Measurements from ENCODE around the gene TMEM132E.

Gene TMEM132E

DNA sequence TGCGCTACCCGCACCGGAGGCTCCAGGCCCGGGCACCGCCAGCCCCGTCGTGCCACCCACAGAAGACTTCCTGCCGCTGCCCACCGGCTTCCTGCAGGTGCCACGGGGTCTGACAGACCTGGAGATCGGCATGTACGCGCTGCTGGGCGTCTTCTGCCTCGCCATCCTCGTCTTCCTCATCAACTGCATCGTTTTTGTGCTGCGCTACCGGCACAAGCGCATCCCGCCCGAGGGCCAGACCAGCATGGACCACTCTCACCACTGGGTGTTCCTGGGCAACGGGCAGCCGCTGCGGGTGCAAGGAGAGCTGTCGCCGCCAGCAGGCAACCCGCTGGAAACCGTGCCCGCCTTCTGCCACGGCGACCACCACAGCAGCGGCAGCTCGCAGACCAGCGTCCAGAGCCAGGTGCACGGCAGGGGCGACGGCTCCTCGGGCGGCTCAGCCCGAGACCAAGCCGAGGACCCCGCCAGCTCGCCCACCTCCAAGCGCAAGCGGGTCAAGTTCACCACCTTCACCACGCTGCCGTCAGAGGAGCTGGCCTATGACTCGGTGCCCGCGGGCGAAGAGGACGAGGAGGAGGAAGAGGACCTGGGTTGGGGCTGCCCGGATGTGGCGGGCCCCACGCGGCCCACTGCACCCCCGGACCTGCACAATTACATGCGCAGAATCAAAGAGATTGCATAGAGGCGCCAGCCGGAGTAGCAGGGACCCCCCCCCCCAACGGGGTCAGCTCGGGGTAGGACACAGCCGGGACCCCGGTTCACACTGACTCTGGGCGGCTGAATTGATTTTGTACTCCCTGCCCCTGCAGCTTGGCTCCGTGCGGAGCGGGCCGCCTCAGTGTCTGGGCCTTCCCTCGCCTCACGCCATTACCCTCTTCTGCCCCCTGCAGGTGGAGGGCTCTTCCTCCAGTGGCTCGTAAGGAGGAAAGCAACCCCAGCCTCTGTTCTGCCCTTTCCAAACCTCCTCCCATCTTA, 58.5 kb downstream of the TMEM132E start:
- Histone ChIP-seq H3K27me3 (ENCODE audit: insufficient read depth, low read length, poor library complexity) (peaks cover 36% of the 10 kb centered on the region), H3K4me1 (ENCODE audit: insufficient read depth, low read length) (peaks cover 20% of the 10 kb centered on the region), H3K79me2 (ENCODE audit: insufficient read depth, low read length) (no peaks in the 10 kb centered on the region), H4K20me1 (ENCODE audit: insufficient read depth, low read length) (no peaks in the 10 kb centered on the region), H3K9me3 (ENCODE audit: insufficient read depth, low read length, severe bottlenecking) (no peaks in the 10 kb centered on the region), H3K4me2 (ENCODE audit: insufficient read depth, low read length) (peak overlapping the region; percentile 67), H3K27ac (ENCODE audit: low read length) (peak overlapping the region; percentile 4; the same call in 1 of the 2 replicates), H3K9ac (ENCODE audit: low read depth, low read length) (peak overlapping the region; percentile 45), H3K4me3 (ENCODE audit: low read depth in 1 of 2, low read length in 2 of 2) (peak overlapping the region in 1 of 2 experiments; percentile 50; a peak in 2 of 4 replicates), H2AFZ (ENCODE audit: low read depth, low read length) (peak overlapping the region; percentile 71), H3K36me3 (ENCODE audit: insufficient read depth, low read length) (no peaks in the 10 kb centered on the region)
- ATAC-seq (ENCODE audit: insufficient read depth, low read depth) (peak; percentile 93), DNase-seq (peak; percentile 83)
- TF ChIP-seq, protein P1, sequence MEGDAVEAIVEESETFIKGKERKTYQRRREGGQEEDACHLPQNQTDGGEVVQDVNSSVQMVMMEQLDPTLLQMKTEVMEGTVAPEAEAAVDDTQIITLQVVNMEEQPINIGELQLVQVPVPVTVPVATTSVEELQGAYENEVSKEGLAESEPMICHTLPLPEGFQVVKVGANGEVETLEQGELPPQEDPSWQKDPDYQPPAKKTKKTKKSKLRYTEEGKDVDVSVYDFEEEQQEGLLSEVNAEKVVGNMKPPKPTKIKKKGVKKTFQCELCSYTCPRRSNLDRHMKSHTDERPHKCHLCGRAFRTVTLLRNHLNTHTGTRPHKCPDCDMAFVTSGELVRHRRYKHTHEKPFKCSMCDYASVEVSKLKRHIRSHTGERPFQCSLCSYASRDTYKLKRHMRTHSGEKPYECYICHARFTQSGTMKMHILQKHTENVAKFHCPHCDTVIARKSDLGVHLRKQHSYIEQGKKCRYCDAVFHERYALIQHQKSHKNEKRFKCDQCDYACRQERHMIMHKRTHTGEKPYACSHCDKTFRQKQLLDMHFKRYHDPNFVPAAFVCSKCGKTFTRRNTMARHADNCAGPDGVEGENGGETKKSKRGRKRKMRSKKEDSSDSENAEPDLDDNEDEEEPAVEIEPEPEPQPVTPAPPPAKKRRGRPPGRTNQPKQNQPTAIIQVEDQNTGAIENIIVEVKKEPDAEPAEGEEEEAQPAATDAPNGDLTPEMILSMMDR (IDR thresholded peaks at IDR 0.05; ENCODE audit: borderline replicate concordance, extremely low read depth, low read length, poor library complexity, severe bottlenecking) = peak; percentile 96
- peak; percentile 45 for TF ChIP-seq EZH2 (IDR thresholded peaks at IDR 0.05; ENCODE audit: borderline replicate concordance, low read depth, low read length, severe bottlenecking)

DNA sequence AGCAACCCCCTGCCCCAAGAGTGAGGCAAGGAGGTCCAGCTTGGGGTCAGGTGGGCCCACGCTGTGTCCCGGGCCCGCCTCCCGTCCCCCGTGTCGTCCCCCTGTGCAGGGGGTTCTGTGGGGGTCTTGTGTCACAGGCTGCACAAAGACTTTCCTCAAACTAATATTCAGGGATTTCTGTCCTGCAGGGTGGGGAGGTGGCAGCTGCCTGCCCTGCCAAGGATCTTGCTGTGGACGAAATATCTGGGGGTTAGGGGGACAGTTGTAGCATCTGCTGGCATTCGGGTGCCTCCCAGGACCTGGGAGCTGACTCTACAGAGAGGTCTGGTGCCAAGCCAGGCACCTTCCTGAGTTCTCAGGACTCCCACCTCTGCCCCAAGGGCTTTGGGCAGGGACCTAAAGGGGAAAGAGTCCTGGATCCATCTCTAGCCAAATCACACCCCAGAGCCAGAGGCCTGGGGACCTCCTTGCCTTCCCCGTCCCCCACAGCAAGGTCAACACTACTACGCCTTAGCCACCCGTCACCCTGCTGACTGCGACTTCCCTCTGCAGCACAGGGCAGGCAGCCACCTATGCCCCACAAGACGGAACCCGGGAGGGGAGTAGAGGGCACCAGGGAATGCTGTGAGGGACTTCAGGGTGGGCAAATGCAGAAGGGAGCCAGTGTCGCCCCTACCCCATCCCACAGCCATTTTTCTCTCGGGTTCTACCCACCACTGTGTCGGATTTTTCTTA, 59.3 kb downstream of the TMEM132E start:
- Histone ChIP-seq H4K20me1 (ENCODE audit: insufficient read depth, low read length) (0 out of 2 replicates have a peak, but pooled peaks cover under 1% of the 10 kb centered on the region), H3K27ac (ENCODE audit: low read length) (no peak overlapping the region), H3K36me3 (ENCODE audit: insufficient read depth, low read length) (no peaks in the 10 kb centered on the region), H3K9me3 (ENCODE audit: insufficient read depth, low read length, severe bottlenecking) (no peaks in the 10 kb centered on the region), H3K4me2 (ENCODE audit: insufficient read depth, low read length) (peak overlapping the region; percentile 67), H3K27me3 (ENCODE audit: insufficient read depth, low read length, poor library complexity) (peaks cover 41% of the 10 kb centered on the region), H3K9ac (ENCODE audit: low read depth, low read length) (peak overlapping the region; percentile 45; the same call in 1 of the 2 replicates), H3K79me2 (ENCODE audit: insufficient read depth, low read length) (no peaks in the 10 kb centered on the region), H2AFZ (ENCODE audit: low read depth, low read length) (0 out of 2 replicates have a peak overlapping the region, but pooled peaks have one; percentile 71), H3K4me1 (ENCODE audit: insufficient read depth, low read length) (peaks cover 20% of the 10 kb centered on the region), H3K4me3 (ENCODE audit: low read depth in 1 of 2, low read length in 2 of 2) (peak overlapping the region in 1 of 2 experiments; percentile 50; a peak in 2 of 4 replicates)
- TF ChIP-seq, protein P1 (IDR thresholded peaks at IDR 0.05; ENCODE audit: borderline replicate concordance, extremely low read depth, low read length, poor library complexity, severe bottlenecking) = no peak
- no peak for TF ChIP-seq EZH2 (IDR thresholded peaks at IDR 0.05; ENCODE audit: borderline replicate concordance, low read depth, low read length, severe bottlenecking)
- no peak for ATAC-seq (ENCODE audit: insufficient read depth, low read depth)
- DNase-seq = no peak

DNA sequence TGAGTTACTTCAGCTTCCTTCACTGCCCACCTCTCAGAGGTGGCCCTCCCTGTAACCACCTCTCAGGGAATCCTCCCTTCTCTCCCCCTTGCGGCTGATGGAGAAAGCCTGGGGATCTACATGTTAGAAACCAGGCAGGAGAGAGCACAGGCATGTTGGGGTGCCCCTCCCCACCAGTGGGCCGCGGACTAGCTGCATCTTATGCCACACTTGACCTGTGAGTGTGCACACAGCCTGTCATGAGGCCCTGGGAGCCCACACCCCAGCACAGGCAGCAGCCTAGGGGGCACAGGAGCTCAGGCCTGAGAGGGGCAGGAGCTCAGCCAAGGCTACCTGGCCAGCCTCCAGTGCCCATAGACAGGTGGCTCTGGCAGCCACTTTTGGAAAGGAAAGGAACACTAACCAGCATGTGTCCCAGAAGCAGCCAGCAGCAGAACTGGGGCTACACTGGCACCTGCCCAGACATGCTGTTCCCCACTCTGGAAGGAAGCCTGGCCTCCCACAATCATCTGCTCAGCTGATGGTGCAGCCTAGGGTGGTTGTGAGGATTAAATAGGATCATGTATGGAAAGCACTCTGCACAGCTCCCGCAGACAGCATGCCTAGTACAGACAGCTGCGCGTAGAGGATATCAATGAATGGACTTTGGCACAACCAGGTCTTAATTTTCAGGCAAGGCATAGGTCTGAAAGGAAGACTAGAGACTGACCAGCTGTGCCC, 60.5 kb downstream of the TMEM132E start:
- Histone ChIP-seq H3K36me3 (ENCODE audit: insufficient read depth, low read length) (no peaks in the 10 kb centered on the region), H4K20me1 (ENCODE audit: insufficient read depth, low read length) (0 out of 2 replicates have a peak, but pooled peaks cover 3% of the 10 kb centered on the region), H3K9me3 (ENCODE audit: insufficient read depth, low read length, severe bottlenecking) (no peaks in the 10 kb centered on the region), H3K4me1 (ENCODE audit: insufficient read depth, low read length) (peaks cover 20% of the 10 kb centered on the region), H3K79me2 (ENCODE audit: insufficient read depth, low read length) (no peaks in the 10 kb centered on the region), H3K27ac (ENCODE audit: low read length) (no peak overlapping the region), H3K4me2 (ENCODE audit: insufficient read depth, low read length) (no peak overlapping the region), H3K27me3 (ENCODE audit: insufficient read depth, low read length, poor library complexity) (peaks cover 44% of the 10 kb centered on the region), H2AFZ (ENCODE audit: low read depth, low read length) (no peak overlapping the region), H3K4me3 (ENCODE audit: low read depth in 1 of 2, low read length in 2 of 2) (no peak overlapping the region), H3K9ac (ENCODE audit: low read depth, low read length) (no peak overlapping the region)
- TF ChIP-seq EZH2 (IDR thresholded peaks at IDR 0.05; ENCODE audit: borderline replicate concordance, low read depth, low read length, severe bottlenecking) = no peak
- TF ChIP-seq, protein P1 (IDR thresholded peaks at IDR 0.05; ENCODE audit: borderline replicate concordance, extremely low read depth, low read length, poor library complexity, severe bottlenecking) = no peak
- DNase-seq = no peak
- no peak for ATAC-seq (ENCODE audit: insufficient read depth, low read depth)
